OCI-LY7 (cell line): ENCODE results near the gene TMEM19. TPM values are rescaled to one million over a fixed set of nuclear protein-coding genes. Genes with fewer than 3 reads are reported as not detected.

Experiments used
- BruUV-seq: library from RNA; stranded (reverse); fragments of 400-500 nt; replicated peaks from 2 replicates; lab custom pipeline; 2021; lab: Mats Ljungman, UMichigan
- CTCF ChIA-PET: fragments of 300-600 bp; sonication (Branson Sonifier 250); formaldehyde crosslinking; loops from one replicate; lab custom pipeline; 2022; ENCODE audit warnings: antibody characterized with exemption; ENCODE audit not compliant: unreplicated experiment; lab: Charles Lee
- POLR2A ChIA-PET: fragments of 300-600 bp; sonication (Branson Sonifier 250); formaldehyde crosslinking; loops from one replicate; lab custom pipeline; 2022; ENCODE audit warnings: antibody characterized with exemption; lab: Charles Lee
- DNase-seq: peaks from one replicate; pipeline ENCODE4 v3.0.0-alpha.2; 2015; ENCODE audit warnings: low spot score
- H2AFZ ChIP-seq: fragments of 200-600 bp; sonication (generic), shearing (Covaris generic); 2 replicates; pipeline ENCODE4 v1.6.1; 2014; ENCODE audit warnings: mild to moderate bottlenecking, antibody characterized with exemption, low read length, moderate library complexity
- H3K27ac ChIP-seq: fragments of 200-600 bp; sonication (generic); 2 replicates; pipeline ENCODE4 v1.5.1; 2014; ENCODE audit warnings: mixed run types, low read depth, mild to moderate bottlenecking, moderate library complexity, low read length, inconsistent platforms; ENCODE audit not compliant: poor library complexity, severe bottlenecking
- H3K36me3 ChIP-seq: fragments of 200-600 bp; sonication (generic); 2 replicates; pipeline ENCODE4 v1.6.1; 2014; ENCODE audit warnings: mild to moderate bottlenecking, antibody characterized with exemption, low read length, moderate library complexity, mixed read lengths; ENCODE audit not compliant: insufficient read depth
- H3K4me1 ChIP-seq: fragments of 200-600 bp; sonication (generic); 2 replicates; pipeline ENCODE4 v1.5.1; 2014; ENCODE audit warnings: mild to moderate bottlenecking, low read length; ENCODE audit not compliant: insufficient read depth, poor library complexity, severe bottlenecking
- H3K4me2 ChIP-seq: fragments of 200-600 bp; sonication (generic); 2 replicates; pipeline ENCODE4 v1.6.1; 2014; ENCODE audit warnings: mild to moderate bottlenecking, low read length
- H3K4me3 ChIP-seq: fragments of 200-600 bp; sonication (generic); 2 replicates; pipeline ENCODE4 v1.5.1; 2014; ENCODE audit warnings: mild to moderate bottlenecking, low read depth, low read length; ENCODE audit not compliant: poor library complexity, severe bottlenecking
- H3K79me2 ChIP-seq: fragments of 200-600 bp; sonication (generic); 2 replicates; pipeline ENCODE4 v1.6.1; 2016; ENCODE audit warnings: low read depth, mild to moderate bottlenecking, low read length, moderate library complexity, mixed read lengths; ENCODE audit not compliant: insufficient read depth
- H3K9me2 ChIP-seq: fragments of 200-600 bp; sonication (generic); 2 replicates; pipeline ENCODE4 v1.6.1; 2016; ENCODE audit warnings: mild to moderate bottlenecking, low read length, mixed read lengths; ENCODE audit not compliant: insufficient read depth
- H3K9me3 ChIP-seq: fragments of 200-600 bp; sonication (generic); 2 replicates; pipeline ENCODE4 v1.6.1; 2014; ENCODE audit warnings: mild to moderate bottlenecking, mixed run types, low read length, mixed read lengths
- H4K20me1 ChIP-seq: fragments of 200-600 bp; sonication (generic); 2 replicates; pipeline ENCODE4 v1.6.1; 2014; ENCODE audit warnings: mild to moderate bottlenecking, antibody characterized with exemption, low read length, moderate library complexity, mixed read lengths; ENCODE audit not compliant: insufficient read depth
- CTCF ChIP-seq: fragments of 200-600 bp; sonication (generic); conservative IDR thresholded peaks from 2 replicates; pipeline ENCODE4 v1.5.1; 2014; ENCODE audit warnings: mild to moderate bottlenecking, antibody characterized with exemption, low read length, moderate library complexity, mixed read lengths
- EZH2phosphoT487 ChIP-seq: fragments of 200-600 bp; sonication (generic); IDR thresholded peaks from 2 replicates; pipeline ENCODE4 v1.6.1; 2018; ENCODE audit warnings: low read depth, borderline replicate concordance, mild to moderate bottlenecking, mixed run types, antibody characterized with exemption, low read length, moderate library complexity, mixed read lengths
- intact Hi-C: fragments of 100-400 bp; cut with micrococcal nuclease; formaldehyde crosslinking; loops from one replicate; pipeline ENCODE4 v1.10.0; 2022; ENCODE audit not compliant: unreplicated experiment
- total RNA-seq, 2 experiments: library from RNA; depleted of rRNA in 1 of 2; stranded (reverse); fragments of >200 nt in 1 of 2; shearing (Covaris generic) in 1 of 2; gene quantifications; 2 replicates each; pipeline ENCODE4 v1.2.3, GENCODE V29; 2014 to 2022

Gene TMEM19
- total RNA-seq, 2 experiments from 2014 or later, result 38.3 to 40.4 TPM

GRCh38 chr12:71726548-71726947 lies 40.7 kb downstream of the TMEM19 start:
- H3K27ac ChIP-seq, result no peak overlapping the region
- intact Hi-C loops, result no loop called here
- H3K9me2 ChIP-seq, result no peaks in the 10 kb centered on the region
- no peak for DNase-seq
- CTCF ChIA-PET, result no interaction called here
- peaks cover under 1% of the 10 kb centered on the region for H3K4me1 ChIP-seq
- no peak overlapping the region for H3K4me2 ChIP-seq
- no TSS peak for BruUV-seq
- H3K36me3 ChIP-seq, result no peaks in the 10 kb centered on the region
- H3K79me2 ChIP-seq, result no peaks in the 10 kb centered on the region
- POLR2A ChIA-PET, result interaction anchor here (1.0 kb wide), 1 partner anchor 11 kb away, joined by 4 read pairs; no protein-coding TSS in a partner anchor
- no peaks in the 10 kb centered on the region for H3K9me3 ChIP-seq
- no peak overlapping the region for H3K4me3 ChIP-seq
- TF ChIP-seq EZH2phosphoT487, result no peak
- no peak for TF ChIP-seq CTCF
- H4K20me1 ChIP-seq, result no peaks in the 10 kb centered on the region
- H2AFZ ChIP-seq, result no peak overlapping the region

DNA sequence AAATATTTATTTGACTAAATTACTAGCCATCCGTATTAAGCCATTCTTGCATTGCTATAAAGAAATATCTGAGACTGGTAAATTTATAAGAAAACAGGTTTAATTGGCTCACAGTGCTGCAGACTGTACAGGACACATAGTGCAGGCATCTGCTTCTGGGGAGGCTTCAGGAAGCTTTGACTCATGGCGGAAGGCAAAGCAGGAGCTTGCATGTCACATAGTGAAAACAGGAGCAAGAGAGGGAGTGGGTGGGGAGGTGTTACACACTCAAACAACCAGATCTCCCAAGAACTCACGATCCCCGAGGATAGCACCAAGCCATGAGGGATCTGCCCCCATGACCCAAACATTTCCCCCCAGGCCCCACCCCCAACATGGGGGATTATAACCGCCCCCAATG lies 42.1 kb downstream of the TMEM19 start:
- Histone ChIP-seq H3K9me2 (no peaks in the 10 kb centered on the region), H4K20me1 (no peaks in the 10 kb centered on the region), H3K4me2 (no peak overlapping the region), H3K9me3 (no peaks in the 10 kb centered on the region), H2AFZ (no peak overlapping the region), H3K4me3 (no peak overlapping the region), H3K36me3 (no peaks in the 10 kb centered on the region), H3K4me1 (peaks cover 12% of the 10 kb centered on the region), H3K27ac (no peak overlapping the region), H3K79me2 (no peaks in the 10 kb centered on the region)
- DNase-seq, result no peak
- intact Hi-C loops, result no loop called here
- ChIA-PET CTCF (no interaction called here), POLR2A (no interaction called here)
- BruUV-seq, result no TSS peak
- TF ChIP-seq CTCF (no peak), EZH2phosphoT487 (no peak)

DNA sequence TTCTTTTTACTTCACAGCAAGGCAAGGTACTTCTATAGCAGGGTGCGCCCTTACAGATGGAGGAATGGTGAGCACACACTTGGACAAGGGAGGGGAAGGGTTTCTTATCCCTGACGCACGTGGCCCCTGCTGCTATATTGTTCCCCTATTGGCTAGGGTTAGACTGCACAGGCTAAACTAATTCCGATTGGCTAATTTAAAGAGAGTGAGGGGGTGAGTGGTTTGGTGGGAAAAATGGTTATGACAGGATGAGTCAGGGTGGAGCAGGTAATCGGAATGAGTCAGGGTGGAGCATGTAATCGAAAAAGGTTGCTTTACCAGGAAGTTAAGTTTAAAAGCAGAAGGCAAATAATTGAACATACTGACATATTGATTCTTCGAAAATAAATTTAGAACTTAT lies 45.1 kb downstream of the TMEM19 start:
- Histone ChIP-seq H3K9me2 (no peaks in the 10 kb centered on the region), H3K79me2 (no peaks in the 10 kb centered on the region), H3K36me3 (no peaks in the 10 kb centered on the region), H3K4me1 (peaks cover 12% of the 10 kb centered on the region), H3K4me3 (no peak overlapping the region), H3K4me2 (no peak overlapping the region), H4K20me1 (no peaks in the 10 kb centered on the region), H3K9me3 (no peaks in the 10 kb centered on the region), H2AFZ (no peak overlapping the region), H3K27ac (no peak overlapping the region)
- POLR2A ChIA-PET, result no interaction called here
- no peak for TF ChIP-seq EZH2phosphoT487
- DNase-seq, result no peak
- BruUV-seq, result no TSS peak
- CTCF ChIA-PET, result no interaction called here
- intact Hi-C loops, result loop anchor here (5.0 kb wide), 1 partner anchor 39 kb away; no protein-coding TSS in a partner anchor
